ENCODE data around the gene LRRC74B.
"Not testable (repeated sequence)": the region's sequence is repeated elsewhere in the genome, so short reads cannot be mapped to it uniquely, and the experiment has no call there.

The LRRC74B gene

GRCh38 chr22:21031545-21032036 is 14.2 kb upstream of the LRRC74B start:
- DNase-seq (ENCODE audit: low read depth in 2 of 2) = no peak

GRCh38 chr22:21032037-21032867 is 13.5 kb upstream of the LRRC74B start, which contains the start of gene SLC7A4:
SLC7A4 (minus strand) TSS chr22:21032561; CDS start chr22:21031812, 749 bp downstream.
- no peak for DNase-seq (ENCODE audit: low read depth in 2 of 2)

- no peak for DNase-seq (ENCODE audit: low read depth in 2 of 2)
Observed at GRCh38 chr22:21032868-21033688, 12.7 kb upstream of the LRRC74B start.

- no peak for DNase-seq (ENCODE audit: low read depth in 2 of 2)
Observed at GRCh38 chr22:21033895-21034294, 11.9 kb upstream of the LRRC74B start.

- no peak for DNase-seq (ENCODE audit: low read depth in 2 of 2)
Observed at GRCh38 chr22:21034989-21035388, 10.8 kb upstream of the LRRC74B start.

GRCh38 chr22:21038405-21038804 is 7.3 kb upstream of the LRRC74B start:
- no peak for DNase-seq (ENCODE audit: low read depth in 2 of 2)

GRCh38 chr22:21039158-21039557 is 6.6 kb upstream of the LRRC74B start:
- not testable (repeated sequence) for DNase-seq (ENCODE audit: low read depth in 2 of 2)

- no peak for DNase-seq (ENCODE audit: low read depth in 2 of 2)
Observed at GRCh38 chr22:21041937-21042336, 3.8 kb upstream of the LRRC74B start.

- DNase-seq (ENCODE audit: low read depth in 2 of 2) = no peak
Observed at GRCh38 chr22:21042978-21043859, 2.5 kb upstream of the LRRC74B start.

- no peak for DNase-seq (ENCODE audit: low read depth in 2 of 2)
Observed at GRCh38 chr22:21043860-21044535, 1.7 kb upstream of the LRRC74B start.

- DNase-seq (ENCODE audit: low read depth in 2 of 2) = no peak
Observed at GRCh38 chr22:21044931-21045584, 688 bp upstream of the LRRC74B start.

- no peak for DNase-seq (ENCODE audit: low read depth in 2 of 2)
Observed at GRCh38 chr22:21047035-21047661, 1.4 kb downstream of the LRRC74B start.

- no peak for DNase-seq (ENCODE audit: low read depth in 2 of 2)
Observed at GRCh38 chr22:21047730-21048129, 2.0 kb downstream of the LRRC74B start.

GRCh38 chr22:21048448-21048847 is 2.7 kb downstream of the LRRC74B start:
- DNase-seq (ENCODE audit: low read depth in 2 of 2) = not testable (repeated sequence)

- DNase-seq (ENCODE audit: low read depth in 2 of 2) = not testable (repeated sequence)
Observed at GRCh38 chr22:21048965-21049364, 3.2 kb downstream of the LRRC74B start.

GRCh38 chr22:21051145-21051830 is 5.5 kb downstream of the LRRC74B start:
- no peak for DNase-seq (ENCODE audit: low read depth in 2 of 2)

- no peak for DNase-seq (ENCODE audit: low read depth in 2 of 2)
Observed at GRCh38 chr22:21051831-21052400, 6.2 kb downstream of the LRRC74B start.

- DNase-seq (ENCODE audit: low read depth in 2 of 2) = no peak
Observed at GRCh38 chr22:21052715-21053459, 7.1 kb downstream of the LRRC74B start.
